Muscle layer of colon (tissue), 2 donors: Measurements from ENCODE around the gene IFNLR1.

Experiments used
- H3K27ac ChIP-seq: one replicate; pipeline ENCODE4 v1.7.0; 2013; ENCODE audit warnings: low read depth, mild to moderate bottlenecking, low read length, moderate library complexity
- H3K27me3 ChIP-seq, 2 donors: one replicate each; pipeline ENCODE4 v1.7.0; 2013; ENCODE audit warnings: low read length in 2 of 2, mild to moderate bottlenecking in 2 of 2; ENCODE audit not compliant: insufficient read depth in 2 of 2, control insufficient read depth in 1 of 2
- H3K36me3 ChIP-seq: one replicate; pipeline ENCODE4 v1.7.0; 2013; ENCODE audit warnings: mild to moderate bottlenecking, low read length; ENCODE audit not compliant: insufficient read depth
- H3K4me1 ChIP-seq: one replicate; pipeline ENCODE4 v1.7.0; 2013; ENCODE audit warnings: mild to moderate bottlenecking, low read length; ENCODE audit not compliant: insufficient read depth
- H3K4me3 ChIP-seq, 2 donors: one replicate each; pipeline ENCODE4 v1.7.0; 2013; ENCODE audit warnings: low read length in 2 of 2, low read depth in 1 of 2, mild to moderate bottlenecking in 1 of 2, moderate library complexity in 1 of 2
- H3K9ac ChIP-seq: one replicate; pipeline ENCODE4 v1.7.0; 2013; ENCODE audit warnings: low read length
- H3K9me3 ChIP-seq: one replicate; pipeline ENCODE4 v1.7.0; 2013; ENCODE audit warnings: mild to moderate bottlenecking, low read length
- donor health status: abdominal sarcoma.
- donor health status: Adenocarcinoma of cecum.

The IFNLR1 gene

DNA sequence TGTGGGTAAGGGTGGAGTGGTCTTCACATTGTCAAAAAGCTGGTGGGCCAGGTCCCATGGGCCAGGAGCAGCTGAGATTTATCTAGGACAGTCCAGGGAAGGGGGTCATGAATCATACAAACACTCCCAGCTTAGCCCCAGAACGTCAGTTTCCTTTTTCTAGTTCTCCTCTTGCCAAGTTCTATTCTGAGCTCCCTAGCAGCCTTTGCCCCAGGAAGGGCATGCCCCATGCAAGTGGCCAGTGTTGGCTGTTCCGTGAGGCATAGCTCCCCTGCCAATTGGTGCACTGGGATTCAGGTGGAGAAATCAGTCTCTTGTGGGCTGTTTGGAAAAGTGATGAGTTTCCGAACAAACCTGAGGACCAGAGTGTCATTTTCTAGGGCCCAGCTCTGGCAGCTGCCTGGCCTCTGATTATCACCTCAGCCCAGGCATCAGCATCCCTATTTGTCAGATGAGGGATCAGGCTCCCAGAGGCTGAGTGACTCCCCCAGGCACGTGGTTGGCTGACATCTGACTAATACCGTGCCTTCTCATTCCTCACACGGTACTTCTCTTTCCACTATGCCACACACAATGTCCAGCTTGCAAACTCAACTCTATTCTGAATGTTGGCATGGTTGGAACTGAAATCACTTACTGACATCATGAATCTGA is 60.9 kb downstream of the IFNLR1 start:
- Histone ChIP-seq H3K36me3 (no peaks in the 10 kb centered on the region), H3K4me3 (no peak overlapping the region), H3K4me1 (no peaks in the 10 kb centered on the region), H3K9me3 (no peaks in the 10 kb centered on the region), H3K27me3 (no peaks in the 10 kb centered on the region), H3K27ac (no peak overlapping the region), H3K9ac (no peak overlapping the region)

DNA sequence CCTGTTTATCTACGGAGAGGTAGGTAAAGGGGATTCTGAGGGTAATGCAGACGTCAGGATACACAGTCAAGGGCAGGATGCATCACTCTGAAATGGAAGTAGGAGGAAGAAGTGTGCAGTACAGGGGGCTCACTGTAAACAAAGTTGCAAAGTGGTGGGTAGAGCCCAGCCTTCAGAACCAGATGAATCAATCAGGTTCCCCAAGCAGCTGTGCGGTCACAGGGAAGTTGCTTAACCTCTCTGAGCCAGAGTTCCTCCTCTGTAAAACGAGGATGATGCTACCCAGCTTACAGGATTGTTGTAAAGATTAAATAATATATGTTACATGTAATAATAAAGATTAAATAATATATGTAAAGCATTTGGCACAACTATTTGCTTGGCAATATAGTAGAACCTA is 61.6 kb downstream of the IFNLR1 start:
- H3K27me3 ChIP-seq = no peaks in the 10 kb centered on the region
- peaks cover 2% of the 10 kb centered on the region for H3K4me1 ChIP-seq
- no peak overlapping the region for H3K9ac ChIP-seq
- H3K4me3 ChIP-seq = no peak overlapping the region
- no peaks in the 10 kb centered on the region for H3K9me3 ChIP-seq
- no peak overlapping the region for H3K27ac ChIP-seq
- H3K36me3 ChIP-seq = no peaks in the 10 kb centered on the region

DNA sequence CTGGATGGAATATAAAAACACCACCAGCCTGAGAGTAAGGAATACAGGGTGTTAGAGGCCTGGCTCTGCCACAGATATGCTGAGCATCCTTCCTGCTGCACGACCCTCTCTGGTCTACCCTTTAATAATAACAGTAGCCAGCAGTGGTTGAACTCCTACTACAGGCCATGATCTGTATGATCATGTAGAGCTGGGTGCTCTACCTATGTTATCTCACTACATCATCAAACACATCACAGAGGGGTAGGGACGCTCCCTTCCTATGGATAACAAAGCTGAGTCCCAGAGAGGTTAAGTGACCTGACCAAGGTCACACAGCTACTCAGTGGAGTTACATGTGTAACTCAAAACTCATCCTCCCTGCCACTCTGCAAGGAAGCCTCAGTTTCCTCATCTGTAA is 62.1 kb downstream of the IFNLR1 start:
- no peaks in the 10 kb centered on the region for H3K27me3 ChIP-seq
- peaks cover 7% of the 10 kb centered on the region for H3K4me1 ChIP-seq
- no peak overlapping the region for H3K4me3 ChIP-seq
- no peak overlapping the region for H3K9ac ChIP-seq
- no peaks in the 10 kb centered on the region for H3K9me3 ChIP-seq
- H3K36me3 ChIP-seq = no peaks in the 10 kb centered on the region
- no peak overlapping the region for H3K27ac ChIP-seq

- no peaks in the 10 kb centered on the region for H3K36me3 ChIP-seq
- H3K4me3 ChIP-seq = no peak overlapping the region
- H3K4me1 ChIP-seq = peaks cover 11% of the 10 kb centered on the region
- H3K27ac ChIP-seq = no peak overlapping the region
- no peaks in the 10 kb centered on the region for H3K9me3 ChIP-seq
- H3K27me3 ChIP-seq = no peaks in the 10 kb centered on the region
- H3K9ac ChIP-seq = no peak overlapping the region
These were observed 63.5 kb downstream of the IFNLR1 start for GRCh38 chr1:24123611-24124010.

GRCh38 chr1:24122776-24123175 is 64.3 kb downstream of the IFNLR1 start:
- Histone ChIP-seq H3K27ac (no peak overlapping the region), H3K9me3 (no peaks in the 10 kb centered on the region), H3K36me3 (no peaks in the 10 kb centered on the region), H3K9ac (no peak overlapping the region), H3K27me3 (no peaks in the 10 kb centered on the region), H3K4me3 (no peak overlapping the region), H3K4me1 (peaks cover 11% of the 10 kb centered on the region)

- H3K4me3 ChIP-seq = no peak overlapping the region
These were observed 65.7 kb downstream of the IFNLR1 start for GRCh38 chr1:24121406-24121805.

GRCh38 chr1:24120965-24121364 is 66.1 kb downstream of the IFNLR1 start:
- Histone ChIP-seq H3K9me3 (no peaks in the 10 kb centered on the region), H3K27me3 (peaks cover 0 to 7% of the 10 kb centered on the region in 2 donors), H3K4me3 (no peak overlapping the region), H3K9ac (no peak overlapping the region), H3K36me3 (no peaks in the 10 kb centered on the region), H3K27ac (no peak overlapping the region), H3K4me1 (peaks cover 11% of the 10 kb centered on the region)

More at GRCh38 chr1:24121406-24121805, 65.7 kb downstream of the IFNLR1 start:
- Histone ChIP-seq H3K36me3 (no peaks in the 10 kb centered on the region), H3K27ac (no peak overlapping the region), H3K4me1 (peaks cover 11% of the 10 kb centered on the region), H3K27me3 (peaks cover 0 to 4% of the 10 kb centered on the region in 2 donors), H3K9me3 (no peaks in the 10 kb centered on the region), H3K9ac (no peak overlapping the region)

GRCh38 chr1:24119859-24120756 is 67.0 kb downstream of the IFNLR1 start:
- no peak overlapping the region for H3K4me3 ChIP-seq
- H3K9ac ChIP-seq = no peak overlapping the region
- H3K9me3 ChIP-seq = no peaks in the 10 kb centered on the region
- no peaks in the 10 kb centered on the region for H3K36me3 ChIP-seq
- peaks cover 0 to 7% of the 10 kb centered on the region in 2 donors for H3K27me3 ChIP-seq
- peak overlapping the region; percentile 9 for H3K27ac ChIP-seq
- H3K4me1 ChIP-seq = peaks cover 11% of the 10 kb centered on the region

GRCh38 chr1:24119489-24119858 is 67.6 kb downstream of the IFNLR1 start:
- peaks cover 0 to 7% of the 10 kb centered on the region in 2 donors for H3K27me3 ChIP-seq
- H3K9ac ChIP-seq = no peak overlapping the region
- H3K4me1 ChIP-seq = peaks cover 11% of the 10 kb centered on the region
- H3K9me3 ChIP-seq = no peaks in the 10 kb centered on the region
- H3K36me3 ChIP-seq = no peaks in the 10 kb centered on the region
- H3K27ac ChIP-seq = no peak overlapping the region
- H3K4me3 ChIP-seq = no peak overlapping the region

- Histone ChIP-seq H3K9me3 (no peaks in the 10 kb centered on the region), H3K27ac (no peak overlapping the region), H3K4me3 (no peak overlapping the region), H3K36me3 (no peaks in the 10 kb centered on the region), H3K4me1 (peaks cover 11% of the 10 kb centered on the region), H3K27me3 (peaks cover 0 to 7% of the 10 kb centered on the region in 2 donors), H3K9ac (no peak overlapping the region)
These were observed 68.5 kb downstream of the IFNLR1 start for GRCh38 chr1:24118410-24119242.

GRCh38 chr1:24117722-24118409 is 69.2 kb downstream of the IFNLR1 start:
- Histone ChIP-seq H3K27ac (no peak overlapping the region), H3K4me1 (peaks cover 11% of the 10 kb centered on the region), H3K4me3 (no peak overlapping the region), H3K9ac (no peak overlapping the region), H3K36me3 (no peaks in the 10 kb centered on the region), H3K27me3 (peaks cover 0 to 7% of the 10 kb centered on the region in 2 donors), H3K9me3 (no peaks in the 10 kb centered on the region)
